BE2C (cell line): ENCODE measurements around the gene SYNGR1.
"Not testable (repeated sequence)": the region's sequence is repeated elsewhere in the genome, so short reads cannot be mapped to it uniquely, and the experiment has no call there.

Experiments used
- DNase-seq: peaks from one replicate; pipeline ENCODE4 v3.0.0-alpha.2; 2020
- H3K27me3 ChIP-seq: fragments of 250-450 bp; sonication (Bioruptor Pico); 2 replicates; pipeline ENCODE4 v1.5.1; 2020; ENCODE audit warnings: mild to moderate bottlenecking
- H3K36me3 ChIP-seq: fragments of 250-450 bp; sonication (Bioruptor Pico); 2 replicates; pipeline ENCODE4 v1.5.1; 2020; ENCODE audit warnings: mild to moderate bottlenecking
- H3K4me1 ChIP-seq: fragments of 250-450 bp; sonication (Bioruptor Pico); 2 replicates; pipeline ENCODE4 v1.5.1; 2020
- H3K4me3 ChIP-seq: 2 replicates; pipeline ENCODE4 v1.5.1; 2011; ENCODE audit warnings: low read depth, low read length
- H3K9me3 ChIP-seq: fragments of 250-450 bp; sonication (Bioruptor Pico); 2 replicates; pipeline ENCODE4 v1.5.1; 2020
- CTCF ChIP-seq: IDR thresholded peaks from 2 replicates; pipeline ENCODE4 v1.5.1; 2012; ENCODE audit warnings: mild to moderate bottlenecking, low read depth, low read length

Gene SYNGR1

GRCh38 chr22:39350757-39351688 lies 1.2 kb downstream of the SYNGR1 start:
- peaks cover 16% of the 10 kb centered on the region for H3K4me1 ChIP-seq
- DNase-seq, result no peak
- H3K27me3 ChIP-seq, result no peaks in the 10 kb centered on the region
- H3K9me3 ChIP-seq, result no peaks in the 10 kb centered on the region
- no peak for TF ChIP-seq CTCF
- peak overlapping the region; percentile 83 for H3K4me3 ChIP-seq
- no peaks in the 10 kb centered on the region; the same call in 1 of the 2 replicates for H3K36me3 ChIP-seq

- Histone ChIP-seq H3K36me3 (no peaks in the 10 kb centered on the region; the same call in 1 of the 2 replicates), H3K27me3 (no peaks in the 10 kb centered on the region), H3K4me1 (peaks cover 16% of the 10 kb centered on the region), H3K4me3 (peak overlapping the region; percentile 21; the same call in 1 of the 2 replicates), H3K9me3 (no peaks in the 10 kb centered on the region)
- no peak for TF ChIP-seq CTCF
- peak; percentile 91 for DNase-seq
Observed at GRCh38 chr22:39351689-39352214, 2.0 kb downstream of the SYNGR1 start.

DNA sequence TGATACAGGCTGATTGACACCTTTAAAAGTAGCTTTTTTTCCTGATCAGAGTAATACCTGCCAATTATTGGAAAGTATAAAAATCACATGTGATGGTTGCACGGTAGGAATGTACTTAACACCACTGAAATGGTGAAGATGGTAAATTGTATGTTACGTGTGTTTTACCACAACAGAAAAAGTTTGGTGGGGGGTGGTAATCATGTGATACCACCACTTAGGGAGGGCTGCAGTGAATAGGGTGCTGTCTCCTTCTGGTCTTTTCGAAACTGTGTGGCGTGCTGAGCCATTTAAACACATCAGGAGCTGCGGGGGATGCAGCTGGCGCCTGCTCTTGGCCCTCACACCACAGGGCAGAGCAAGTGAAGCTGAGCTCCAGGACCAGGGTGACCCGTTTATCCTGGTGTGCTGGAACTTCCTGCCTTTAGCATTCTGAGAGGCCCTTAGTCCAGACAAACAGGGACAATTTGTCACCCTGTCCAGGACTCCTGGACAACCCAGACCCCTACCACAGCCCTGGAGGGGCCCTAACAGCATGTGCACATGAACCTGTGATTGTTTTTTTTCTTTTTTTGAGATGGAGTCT lies 2.6 kb downstream of the SYNGR1 start:
- no peak for DNase-seq
- H3K9me3 ChIP-seq, result no peaks in the 10 kb centered on the region
- H3K4me3 ChIP-seq, result no peak overlapping the region
- no peaks in the 10 kb centered on the region; the same call in 1 of the 2 replicates for H3K36me3 ChIP-seq
- H3K4me1 ChIP-seq, result peaks cover 16% of the 10 kb centered on the region
- H3K27me3 ChIP-seq, result no peaks in the 10 kb centered on the region
- no peak for TF ChIP-seq CTCF

- no peaks in the 10 kb centered on the region for H3K27me3 ChIP-seq
- no peaks in the 10 kb centered on the region for H3K9me3 ChIP-seq
- no peak for TF ChIP-seq CTCF
- H3K36me3 ChIP-seq, result no peaks in the 10 kb centered on the region; the same call in 1 of the 2 replicates
- peaks cover 16% of the 10 kb centered on the region for H3K4me1 ChIP-seq
- DNase-seq, result no peak
- H3K4me3 ChIP-seq, result no peak overlapping the region
Observed at GRCh38 chr22:39353346-39353745, 3.6 kb downstream of the SYNGR1 start.

DNA sequence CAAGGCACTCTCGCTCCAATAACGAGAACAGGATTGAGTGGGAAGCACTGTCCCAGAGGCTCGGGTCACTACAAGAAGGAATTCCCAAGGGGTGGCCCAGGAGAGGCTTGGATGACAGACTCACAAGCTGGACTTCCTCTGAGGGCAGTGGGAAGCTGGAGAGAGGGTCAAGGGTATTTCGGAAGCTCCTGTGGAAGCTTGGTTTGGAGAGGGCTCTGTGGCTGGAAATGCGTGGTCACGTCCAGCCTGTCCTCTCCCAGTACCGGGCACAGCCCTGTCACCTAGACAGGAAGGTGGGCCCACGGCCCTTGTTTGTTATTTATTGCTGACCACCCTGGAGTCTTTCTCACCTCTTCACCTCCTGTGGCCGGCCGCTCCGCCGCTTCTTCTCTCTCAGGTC lies 5.3 kb downstream of the SYNGR1 start:
- TF ChIP-seq CTCF, result no peak
- H3K4me1 ChIP-seq, result peaks cover 16% of the 10 kb centered on the region

GRCh38 chr22:39355805-39356204 lies 6.0 kb downstream of the SYNGR1 start:
- not testable (repeated sequence) for H3K36me3 ChIP-seq

More for the DNA sequence above, 5.3 kb downstream of the SYNGR1 start:
- H3K4me3 ChIP-seq, result no peak overlapping the region
- peaks cover 5% of the 10 kb centered on the region for H3K36me3 ChIP-seq
- no peaks in the 10 kb centered on the region for H3K9me3 ChIP-seq
- no peaks in the 10 kb centered on the region for H3K27me3 ChIP-seq
- no peak for DNase-seq

More at GRCh38 chr22:39355805-39356204, 6.0 kb downstream of the SYNGR1 start:
- peaks cover 16% of the 10 kb centered on the region for H3K4me1 ChIP-seq
- not testable (repeated sequence) for DNase-seq, H3K9me3 ChIP-seq, H3K4me3 ChIP-seq, H3K27me3 ChIP-seq
